Islet of Langerhans (tissue), 1 donor: ENCODE measurements around the gene EDA.
"Not testable (repeated sequence)": the region's sequence is repeated elsewhere in the genome, so short reads cannot be mapped to it uniquely, and the experiment has no call there.

Experiments used
- FAIRE-seq: peaks from one replicate; lab custom pipeline; 2011; peaks lifted over from hg19 to GRCh38; lab: Jason Lieb, UNC

EDA gene

GRCh38 chrX:69959712-69960111 lies 343.8 kb downstream of the EDA start:
- FAIRE-seq, result no peak

GRCh38 chrX:69961365-69962072 lies 345.6 kb downstream of the EDA start:
- no peak for FAIRE-seq

- no peak for FAIRE-seq
Observed at GRCh38 chrX:69968950-69969349, 353.0 kb downstream of the EDA start.

- FAIRE-seq, result no peak
Observed at GRCh38 chrX:69969460-69969859, 353.5 kb downstream of the EDA start.

- no peak for FAIRE-seq
Observed at GRCh38 chrX:69987691-69988090, 371.8 kb downstream of the EDA start.

- no peak for FAIRE-seq
Observed at GRCh38 chrX:69988955-69989394, 373.1 kb downstream of the EDA start.

GRCh38 chrX:69991685-69992084 lies 375.8 kb downstream of the EDA start:
- no peak for FAIRE-seq

- FAIRE-seq, result no peak
Observed at GRCh38 chrX:69993494-69993893, 377.6 kb downstream of the EDA start.

GRCh38 chrX:69995362-69996112 lies 379.6 kb downstream of the EDA start:
- FAIRE-seq, result no peak

GRCh38 chrX:69996113-69996468 lies 380.2 kb downstream of the EDA start:
- no peak for FAIRE-seq

GRCh38 chrX:69998299-69998698 lies 382.4 kb downstream of the EDA start:
- FAIRE-seq, result not testable (repeated sequence)

- no peak for FAIRE-seq
Observed at GRCh38 chrX:70001269-70001668, 385.4 kb downstream of the EDA start.

- FAIRE-seq, result no peak
Observed at GRCh38 chrX:70001708-70002341, 385.9 kb downstream of the EDA start.

GRCh38 chrX:70007946-70008345 lies 392.0 kb downstream of the EDA start:
- FAIRE-seq, result no peak

GRCh38 chrX:70009049-70009448 lies 393.1 kb downstream of the EDA start:
- FAIRE-seq, result peak; percentile 30

GRCh38 chrX:70009970-70010369 lies 394.1 kb downstream of the EDA start:
- no peak for FAIRE-seq

GRCh38 chrX:70012756-70013155 lies 396.8 kb downstream of the EDA start:
- FAIRE-seq, result no peak

GRCh38 chrX:70013466-70014381 lies 397.8 kb downstream of the EDA start:
- FAIRE-seq, result no peak

GRCh38 chrX:70016513-70016912 lies 400.6 kb downstream of the EDA start:
- peak; percentile 24 for FAIRE-seq

- no peak for FAIRE-seq
Observed at GRCh38 chrX:70022616-70023015, 406.7 kb downstream of the EDA start.

GRCh38 chrX:70025464-70025863 lies 409.6 kb downstream of the EDA start:
- no peak for FAIRE-seq

- FAIRE-seq, result no peak
Observed at GRCh38 chrX:70026112-70026850, 410.4 kb downstream of the EDA start.
